Retinal pigment epithelial cell (primary cell): ENCODE measurements around the gene GNAO1.

Experiments
- DNase-seq: peaks from one replicate; pipeline ENCODE4 v3.0.0-alpha.2; 2010; ENCODE audit warnings: low read depth
- H3K4me3 ChIP-seq: 2 replicates; pipeline ENCODE4 v1.5.1; 2011; ENCODE audit warnings: mild to moderate bottlenecking, low read length, control low read depth, moderate library complexity
- TF ChIP-seq, protein P1 (sequence below): conservative IDR thresholded peaks from 2 replicates; pipeline ENCODE4 v1.5.1; 2011; ENCODE audit warnings: low read depth, low read length, control low read depth, inconsistent platforms

Gene GNAO1

DNA sequence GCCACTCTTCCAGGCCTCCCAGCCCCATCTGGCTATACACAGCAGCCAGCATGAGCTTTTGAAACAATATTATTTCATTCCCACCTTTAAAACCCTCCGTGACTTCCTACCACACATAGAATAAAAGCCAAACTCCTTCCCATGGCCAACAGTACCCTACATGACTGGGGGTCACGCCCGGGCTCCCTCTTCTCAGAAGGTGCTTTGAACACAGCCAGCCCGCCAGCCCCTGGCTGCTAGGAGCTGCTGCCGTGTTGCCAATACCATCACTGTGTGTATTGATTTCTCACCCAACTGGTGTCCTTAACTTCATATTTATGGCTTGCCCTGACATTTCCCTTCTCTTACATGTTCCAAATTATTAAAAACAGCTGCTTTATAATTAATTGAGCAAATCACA, 111.2 kb downstream of the GNAO1 start:
- TF ChIP-seq, protein P1, sequence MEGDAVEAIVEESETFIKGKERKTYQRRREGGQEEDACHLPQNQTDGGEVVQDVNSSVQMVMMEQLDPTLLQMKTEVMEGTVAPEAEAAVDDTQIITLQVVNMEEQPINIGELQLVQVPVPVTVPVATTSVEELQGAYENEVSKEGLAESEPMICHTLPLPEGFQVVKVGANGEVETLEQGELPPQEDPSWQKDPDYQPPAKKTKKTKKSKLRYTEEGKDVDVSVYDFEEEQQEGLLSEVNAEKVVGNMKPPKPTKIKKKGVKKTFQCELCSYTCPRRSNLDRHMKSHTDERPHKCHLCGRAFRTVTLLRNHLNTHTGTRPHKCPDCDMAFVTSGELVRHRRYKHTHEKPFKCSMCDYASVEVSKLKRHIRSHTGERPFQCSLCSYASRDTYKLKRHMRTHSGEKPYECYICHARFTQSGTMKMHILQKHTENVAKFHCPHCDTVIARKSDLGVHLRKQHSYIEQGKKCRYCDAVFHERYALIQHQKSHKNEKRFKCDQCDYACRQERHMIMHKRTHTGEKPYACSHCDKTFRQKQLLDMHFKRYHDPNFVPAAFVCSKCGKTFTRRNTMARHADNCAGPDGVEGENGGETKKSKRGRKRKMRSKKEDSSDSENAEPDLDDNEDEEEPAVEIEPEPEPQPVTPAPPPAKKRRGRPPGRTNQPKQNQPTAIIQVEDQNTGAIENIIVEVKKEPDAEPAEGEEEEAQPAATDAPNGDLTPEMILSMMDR, result no peak
- DNase-seq, result no peak
- H3K4me3 ChIP-seq, result no peak overlapping the region

DNA sequence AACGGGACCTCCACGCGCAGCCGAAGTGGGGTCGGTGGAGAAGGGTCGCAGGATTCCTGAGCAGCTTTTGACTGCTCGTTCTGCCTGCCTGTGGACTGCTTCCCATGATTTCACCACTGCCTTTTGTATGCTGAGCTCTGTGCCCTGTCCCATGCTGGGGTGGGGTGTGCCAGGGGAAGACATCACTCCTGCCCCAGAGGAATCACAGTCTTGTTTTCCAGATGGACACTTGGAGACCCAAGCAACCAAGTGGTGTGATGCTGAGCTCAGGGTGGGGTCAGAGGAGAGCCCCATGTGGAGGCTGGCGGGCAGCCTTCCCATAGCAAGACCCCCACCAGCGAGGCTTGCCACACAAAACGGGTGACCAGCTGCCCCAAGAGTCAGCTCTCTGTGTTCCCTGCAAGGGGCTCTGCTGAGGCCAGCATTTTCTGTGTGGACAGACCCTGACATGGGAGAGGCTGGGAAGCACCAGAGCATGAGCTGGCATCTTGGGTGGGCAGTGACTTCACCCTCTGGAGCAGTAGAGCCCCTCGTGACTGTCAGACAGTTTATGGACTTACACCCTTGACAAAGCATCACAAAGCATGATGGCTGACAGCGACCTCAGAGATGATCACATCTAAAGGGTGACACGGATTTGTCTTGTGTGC, 111.9 kb downstream of the GNAO1 start:
- TF ChIP-seq, protein P1, result no peak
- H3K4me3 ChIP-seq, result no peak overlapping the region
- no peak for DNase-seq

DNA sequence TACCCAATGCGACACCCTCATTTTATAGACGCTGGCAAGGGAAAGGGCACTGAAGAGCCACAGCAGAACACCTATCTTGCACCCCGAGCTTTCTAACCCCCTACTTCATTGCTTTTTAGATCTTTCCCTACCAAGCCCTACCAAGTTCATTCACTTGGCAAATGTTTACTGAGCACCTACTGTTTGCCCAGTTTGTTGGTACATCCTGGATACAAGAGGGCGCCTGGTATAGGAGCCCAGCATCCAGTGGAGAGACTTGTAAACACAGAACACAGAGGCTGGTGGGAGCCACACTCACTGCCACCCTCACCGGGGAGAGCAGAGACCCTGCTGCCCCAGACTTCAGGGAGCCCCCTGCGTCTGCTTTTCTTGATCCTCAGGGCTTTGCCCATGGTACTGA, 112.6 kb downstream of the GNAO1 start:
- TF ChIP-seq, protein P1, result no peak

GRCh38 chr16:56305956-56306565, 114.8 kb downstream of the GNAO1 start:
- H3K4me3 ChIP-seq, result no peak overlapping the region
- TF ChIP-seq, protein P1, result no peak
- DNase-seq, result no peak

More for the DNA sequence above, 112.6 kb downstream of the GNAO1 start:
- H3K4me3 ChIP-seq, result no peak overlapping the region
- no peak for DNase-seq

GRCh38 chr16:56306690-56307533, 115.6 kb downstream of the GNAO1 start:
- H3K4me3 ChIP-seq, result no peak overlapping the region
- TF ChIP-seq, protein P1, result no peak
- no peak for DNase-seq

DNA sequence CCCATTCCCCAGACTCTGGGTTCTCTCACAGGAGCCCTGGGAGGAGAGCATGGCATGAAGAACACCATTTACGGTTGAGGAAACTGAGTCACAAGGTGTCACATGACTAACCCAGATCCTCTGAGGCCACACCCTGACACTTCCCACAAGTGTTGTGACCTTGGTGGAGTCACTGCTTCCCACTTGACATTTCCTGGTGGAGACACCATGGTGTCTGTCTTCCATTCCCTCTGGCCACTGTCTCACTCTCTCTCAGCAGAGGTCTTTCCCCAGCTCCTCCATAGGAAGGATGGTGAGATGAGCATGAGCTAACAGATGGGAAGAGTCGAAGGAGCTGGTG, 116.2 kb downstream of the GNAO1 start:
- no peak overlapping the region for H3K4me3 ChIP-seq
- TF ChIP-seq, protein P1, result no peak
- DNase-seq, result no peak

DNA sequence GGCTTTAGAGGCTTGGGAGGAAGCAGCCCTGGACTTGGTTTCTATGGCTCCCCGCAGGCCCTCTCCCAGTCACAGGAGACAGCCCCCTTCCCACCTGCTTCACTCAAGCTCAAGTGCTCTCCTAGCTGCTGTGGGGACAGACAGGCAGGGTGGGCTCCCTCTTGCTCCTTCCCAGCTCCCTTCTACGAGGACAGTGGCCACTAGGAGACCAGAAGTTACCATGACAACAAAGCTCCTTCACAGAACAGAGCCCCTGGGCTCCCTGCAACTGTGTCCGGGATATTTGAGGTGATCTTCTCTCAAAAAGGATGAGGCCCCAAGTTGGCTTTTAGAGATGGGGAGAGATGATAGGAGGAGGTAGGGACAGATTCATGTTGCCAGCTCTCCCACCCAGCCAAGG, 117.7 kb downstream of the GNAO1 start:
- TF ChIP-seq, protein P1, result no peak
- no peak overlapping the region for H3K4me3 ChIP-seq
- no peak for DNase-seq
